ENCODE measurements around the gene IFNL4. TPM values are rescaled to one million over a fixed set of nuclear protein-coding genes. Genes with fewer than 3 reads are reported as not detected.
A peak's percentile ranks its signal among the peaks of the same experiment; 100 is the strongest.
"Not testable (repeated sequence)": the region's sequence is repeated elsewhere in the genome, so short reads cannot be mapped to it uniquely, and the experiment has no call there.

The IFNL4 gene
- total and polyA plus RNA-seq, 8 donors, result 0.09 TPM; not detected in 7

DNA sequence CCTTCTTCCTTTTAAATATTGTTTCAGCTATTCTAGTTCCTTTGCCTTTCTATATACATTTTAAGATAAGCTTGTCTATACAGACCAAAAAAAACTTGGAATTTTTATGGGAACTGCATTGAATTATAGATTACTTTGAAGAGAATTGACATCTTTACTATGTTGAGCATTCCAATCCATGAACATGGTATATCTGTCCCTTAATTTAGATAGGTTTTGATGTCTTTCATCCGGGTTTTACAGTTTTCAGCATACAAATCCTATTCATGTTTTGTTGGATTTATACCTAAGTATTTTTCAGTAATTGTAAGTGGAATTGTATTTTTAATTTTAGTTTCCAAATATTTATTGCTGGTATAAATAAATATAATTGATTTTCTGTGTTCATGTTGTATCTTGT is 35.4 kb upstream of the IFNL4 start:
- intact Hi-C loops (cut with DNase I), result no loop called here
- H3K27me3 ChIP-seq, result no peaks in the 10 kb centered on the region
- WGBS, 2 donors, result 79 to 94% methylated on average over 1 of the region's 1 CpG
- no peak overlapping the region for H3K4me3 ChIP-seq
- no peak overlapping the region for H3K27ac ChIP-seq
- no peak for DNase-seq
- no peak for FAIRE-seq
- H3K9me3 ChIP-seq, result no peaks in the 10 kb centered on the region
- TF ChIP-seq, protein P1, sequence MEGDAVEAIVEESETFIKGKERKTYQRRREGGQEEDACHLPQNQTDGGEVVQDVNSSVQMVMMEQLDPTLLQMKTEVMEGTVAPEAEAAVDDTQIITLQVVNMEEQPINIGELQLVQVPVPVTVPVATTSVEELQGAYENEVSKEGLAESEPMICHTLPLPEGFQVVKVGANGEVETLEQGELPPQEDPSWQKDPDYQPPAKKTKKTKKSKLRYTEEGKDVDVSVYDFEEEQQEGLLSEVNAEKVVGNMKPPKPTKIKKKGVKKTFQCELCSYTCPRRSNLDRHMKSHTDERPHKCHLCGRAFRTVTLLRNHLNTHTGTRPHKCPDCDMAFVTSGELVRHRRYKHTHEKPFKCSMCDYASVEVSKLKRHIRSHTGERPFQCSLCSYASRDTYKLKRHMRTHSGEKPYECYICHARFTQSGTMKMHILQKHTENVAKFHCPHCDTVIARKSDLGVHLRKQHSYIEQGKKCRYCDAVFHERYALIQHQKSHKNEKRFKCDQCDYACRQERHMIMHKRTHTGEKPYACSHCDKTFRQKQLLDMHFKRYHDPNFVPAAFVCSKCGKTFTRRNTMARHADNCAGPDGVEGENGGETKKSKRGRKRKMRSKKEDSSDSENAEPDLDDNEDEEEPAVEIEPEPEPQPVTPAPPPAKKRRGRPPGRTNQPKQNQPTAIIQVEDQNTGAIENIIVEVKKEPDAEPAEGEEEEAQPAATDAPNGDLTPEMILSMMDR (IDR thresholded peaks at IDR 0.05), result no peak
- no peak for ATAC-seq
- H3K36me3 ChIP-seq, result no peaks in the 10 kb centered on the region
- no peaks in the 10 kb centered on the region for H3K4me1 ChIP-seq

DNA sequence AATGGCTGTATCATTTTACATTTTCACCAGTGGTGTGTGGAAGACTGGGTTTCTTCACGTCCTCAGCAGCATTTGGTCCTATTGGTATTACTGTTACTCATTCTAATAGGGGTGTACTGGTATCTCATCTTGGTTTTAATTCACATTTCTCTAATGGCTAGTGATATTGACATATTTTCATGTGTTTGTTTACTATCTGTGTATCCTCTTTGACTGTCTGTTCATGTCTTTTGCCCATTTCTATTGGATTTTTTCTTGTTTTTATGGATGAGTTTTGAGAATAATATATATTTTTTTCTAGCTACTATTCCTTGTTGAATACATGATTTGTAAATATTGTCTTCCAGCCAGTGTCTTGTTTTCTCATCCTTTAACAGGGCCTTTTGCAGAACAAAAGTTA is 33.4 kb upstream of the IFNL4 start:
- TF ChIP-seq, protein P1 (IDR thresholded peaks at IDR 0.05), result no peak
- Histone ChIP-seq H3K9me3 (no peaks in the 10 kb centered on the region), H3K4me1 (no peaks in the 10 kb centered on the region), H3K4me3 (no peak overlapping the region), H3K27me3 (no peaks in the 10 kb centered on the region), H3K36me3 (no peaks in the 10 kb centered on the region), H3K27ac (no peak overlapping the region)
- intact Hi-C loops (cut with DNase I), result no loop called here
- 60 to 63% methylated on average over 1 of the region's 1 CpG for WGBS, 2 donors
- FAIRE-seq (no peak), DNase-seq (no peak), ATAC-seq (no peak)

DNA sequence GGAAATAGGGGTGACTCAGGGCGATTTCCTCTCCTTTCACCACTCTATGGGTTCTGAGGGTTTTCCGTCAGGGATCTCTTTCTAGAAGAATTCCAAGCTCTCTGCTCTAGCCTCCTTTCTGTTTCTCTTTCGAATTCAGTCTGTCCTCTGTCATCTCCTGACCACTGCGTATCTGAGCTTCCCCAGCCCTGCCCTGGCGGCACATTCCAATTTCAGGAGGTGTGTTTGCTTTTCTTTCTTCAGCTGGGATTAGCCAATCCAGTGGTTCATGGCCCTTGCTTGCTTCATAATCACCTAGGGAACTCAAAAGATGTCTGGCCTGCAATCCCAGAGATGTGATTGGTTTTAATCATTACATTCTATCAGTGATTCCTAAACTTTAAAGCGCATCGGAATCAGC is 28.9 kb upstream of the IFNL4 start:
- WGBS, 2 donors, result 81 to 84% methylated on average over 7 of the region's 7 CpGs
- TF ChIP-seq, protein P1 (IDR thresholded peaks at IDR 0.05), result no peak
- no peak overlapping the region for H3K4me3 ChIP-seq
- FAIRE-seq (no peak), ATAC-seq (no peak), DNase-seq (no peak)
- no peaks in the 10 kb centered on the region for H3K4me1 ChIP-seq
- intact Hi-C loops (cut with DNase I), result no loop called here
- no peaks in the 10 kb centered on the region for H3K36me3 ChIP-seq
- no peaks in the 10 kb centered on the region for H3K27me3 ChIP-seq
- H3K9me3 ChIP-seq, result no peaks in the 10 kb centered on the region
- no peak overlapping the region for H3K27ac ChIP-seq

DNA sequence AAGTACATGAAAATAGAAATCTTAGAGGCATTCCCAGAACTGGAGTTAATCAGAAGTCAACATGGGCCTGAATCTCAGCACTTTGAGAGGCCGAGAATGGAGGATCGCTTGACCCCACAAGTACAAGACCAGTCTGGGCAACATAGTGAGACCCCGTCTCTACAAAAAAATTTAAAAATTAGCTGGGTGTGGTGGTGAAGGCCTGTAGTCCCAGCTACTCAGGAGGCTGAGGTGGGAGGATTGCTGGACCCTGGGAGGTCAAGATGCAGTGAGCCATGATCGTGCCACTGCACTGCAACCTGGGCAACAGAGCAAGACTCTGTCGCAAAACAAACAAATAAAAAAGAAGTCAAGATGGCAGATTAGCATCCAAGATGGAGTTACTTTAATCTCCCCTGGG is 28.1 kb upstream of the IFNL4 start:
- ATAC-seq (no peak), FAIRE-seq (no peak), DNase-seq (peak in 1 of 6 donors; percentile 6)
- Histone ChIP-seq H3K27me3 (no peaks in the 10 kb centered on the region), H3K27ac (no peak overlapping the region), H3K9me3 (no peaks in the 10 kb centered on the region), H3K4me3 (no peak overlapping the region), H3K4me1 (no peaks in the 10 kb centered on the region), H3K36me3 (no peaks in the 10 kb centered on the region)
- intact Hi-C loops (cut with DNase I), result no loop called here
- TF ChIP-seq, protein P1 (IDR thresholded peaks at IDR 0.05), result no peak
- 90 to 91% methylated on average over 5 of the region's 5 CpGs for WGBS, 2 donors

DNA sequence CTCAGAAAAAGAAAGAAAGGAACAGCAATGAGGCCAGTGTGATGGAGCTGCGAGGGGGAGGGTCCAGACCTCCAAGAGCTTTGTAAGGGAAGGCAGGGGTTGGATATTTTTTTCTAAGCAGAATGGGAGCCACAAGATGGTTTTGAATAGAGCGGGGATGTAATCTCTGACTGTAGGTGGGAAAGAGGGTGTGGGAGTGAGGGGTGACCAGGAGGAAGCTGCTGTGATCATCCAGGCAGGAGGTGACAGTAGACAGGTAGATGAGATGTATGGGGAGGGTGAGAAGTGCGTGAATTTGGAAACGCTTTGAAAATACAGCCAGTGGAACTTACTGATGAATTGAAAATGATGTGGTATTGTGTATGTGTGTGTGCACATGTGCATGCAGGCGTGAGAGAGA is 26.9 kb upstream of the IFNL4 start:
- Histone ChIP-seq H3K36me3 (no peaks in the 10 kb centered on the region), H3K27ac (no peak overlapping the region), H3K4me1 (no peaks in the 10 kb centered on the region), H3K9me3 (no peaks in the 10 kb centered on the region), H3K4me3 (no peak overlapping the region), H3K27me3 (no peaks in the 10 kb centered on the region)
- WGBS, 2 donors, result 83 to 87% methylated on average over 5 of the region's 5 CpGs
- DNase-seq, result no peak
- intact Hi-C loops (cut with DNase I), result no loop called here
- FAIRE-seq, result no peak
- no peak for ATAC-seq
- TF ChIP-seq, protein P1 (IDR thresholded peaks at IDR 0.05), result no peak

DNA sequence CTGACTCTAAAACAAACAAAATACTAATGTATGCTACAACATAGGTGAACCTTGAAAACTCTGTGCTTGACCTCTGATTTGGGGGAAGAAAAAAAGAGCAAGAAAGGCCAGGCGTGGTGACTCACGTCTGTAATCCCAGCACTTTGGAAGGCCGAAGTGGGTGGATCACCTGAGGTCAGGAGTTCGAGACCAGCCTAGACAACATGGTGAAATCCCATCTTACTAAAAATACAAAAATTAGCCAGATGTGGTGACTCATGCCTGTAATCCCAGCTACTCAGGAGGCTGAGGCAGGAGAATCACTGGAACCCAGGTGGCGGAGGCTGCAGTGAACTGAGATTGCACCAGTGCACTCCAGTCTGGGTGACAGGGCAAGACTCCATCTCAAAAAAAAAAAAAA is 25.2 kb upstream of the IFNL4 start:
- intact Hi-C loops (cut with DNase I); H3K27me3 ChIP-seq; H3K4me3 ChIP-seq; H3K27ac ChIP-seq; FAIRE-seq; H3K36me3 ChIP-seq; H3K4me1 ChIP-seq; H3K9me3 ChIP-seq; ATAC-seq: not testable (repeated sequence)
- DNase-seq, result peak in 1 of 6 donors; percentile 3
- 87 to 90% methylated on average over 5 of the region's 5 CpGs for WGBS, 2 donors
